OCI-LY3 (cell line): ENCODE data around the gene SLC2A4.

Experiments
- H2AFZ ChIP-seq: fragments of 200-600, 300-600 bp; shearing (Covaris generic); 2 replicates; pipeline ENCODE4 v1.6.0; 2014; ENCODE audit warnings: antibody characterized with exemption, low read depth, low read length
- H3K27ac ChIP-seq: fragments of 200-600, 300-600 bp; sonication (generic); 2 replicates; pipeline ENCODE4 v1.5.1; 2014; ENCODE audit warnings: mild to moderate bottlenecking, low read length, moderate library complexity, mixed read lengths
- H3K27me3 ChIP-seq: fragments of 200-600, 300-600 bp; sonication (generic); 2 replicates; pipeline ENCODE4 v1.6.1; 2014; ENCODE audit warnings: low read depth, low read length, mixed read lengths
- H3K36me3 ChIP-seq: fragments of 200-600, 300-600 bp; sonication (generic); replicated peaks from 2 replicates; pipeline ENCODE3; 2014; ENCODE audit warnings: low read depth, low read length, mixed read lengths
- H3K4me1 ChIP-seq: fragments of 300-600, 200-600 bp; sonication (generic); 2 replicates; pipeline ENCODE4 v1.6.1; 2014; ENCODE audit warnings: low read length, mixed read lengths
- H3K4me2 ChIP-seq: fragments of 200-600, 300-600 bp; sonication (generic); 2 replicates; pipeline ENCODE4 v1.6.1; 2014; ENCODE audit warnings: low read length, mixed read lengths
- H3K4me3 ChIP-seq: fragments of 300-600, 200-600 bp; sonication (generic); 2 replicates; pipeline ENCODE4 v1.5.1; 2014; ENCODE audit warnings: antibody characterized with exemption, mild to moderate bottlenecking, low read length, moderate library complexity
- H3K79me2 ChIP-seq: fragments of 300-600, 200-600 bp; shearing (Covaris generic); 2 replicates; pipeline ENCODE4 v1.6.1; 2014; ENCODE audit warnings: mild to moderate bottlenecking, low read length, mixed read lengths
- H3K9ac ChIP-seq: fragments of 300-600, 200-600 bp; shearing (Covaris generic); 2 replicates; pipeline ENCODE4 v1.6.0; 2014; ENCODE audit warnings: mild to moderate bottlenecking, low read length, moderate library complexity
- H3K9me3 ChIP-seq: fragments of 200-600, 300-600 bp; shearing (Covaris generic); 2 replicates; pipeline ENCODE4 v1.6.1; 2014; ENCODE audit warnings: low read length, mixed read lengths; ENCODE audit not compliant: insufficient read depth
- H4K20me1 ChIP-seq: fragments of 200-600, 300-600 bp; sonication (generic); 2 replicates; pipeline ENCODE4 v1.6.1; 2016; ENCODE audit warnings: low read length, mixed read lengths; ENCODE audit not compliant: insufficient read depth
- CTCF ChIP-seq: fragments of 200-600, 300-600 bp; sonication (generic); IDR thresholded peaks from 2 replicates; pipeline ENCODE4 v1.5.1; 2014; ENCODE audit warnings: antibody characterized with exemption, low read length, low read depth
- EZH2phosphoT487 ChIP-seq: fragments of 200-600 bp; shearing (Covaris generic); IDR thresholded peaks from 2 replicates; pipeline ENCODE4 v1.6.1; 2018; ENCODE audit warnings: antibody characterized with exemption, mixed run types, low read depth

SLC2A4 gene

GRCh38 chr17:7283471-7284216 lies 2.1 kb downstream of the SLC2A4 start:
- no peak overlapping the region for H2AFZ ChIP-seq
- no peaks in the 10 kb centered on the region for H3K79me2 ChIP-seq
- TF ChIP-seq CTCF (no peak), EZH2phosphoT487 (no peak)
- H3K27me3 ChIP-seq: no peaks in the 10 kb centered on the region
- H3K9ac ChIP-seq: no peak overlapping the region
- no peaks in the 10 kb centered on the region for H3K36me3 ChIP-seq
- H3K4me1 ChIP-seq: peaks cover 15% of the 10 kb centered on the region
- no peaks in the 10 kb centered on the region for H4K20me1 ChIP-seq
- no peak overlapping the region for H3K4me2 ChIP-seq
- no peak overlapping the region for H3K4me3 ChIP-seq
- no peaks in the 10 kb centered on the region for H3K9me3 ChIP-seq
- no peak overlapping the region for H3K27ac ChIP-seq

DNA sequence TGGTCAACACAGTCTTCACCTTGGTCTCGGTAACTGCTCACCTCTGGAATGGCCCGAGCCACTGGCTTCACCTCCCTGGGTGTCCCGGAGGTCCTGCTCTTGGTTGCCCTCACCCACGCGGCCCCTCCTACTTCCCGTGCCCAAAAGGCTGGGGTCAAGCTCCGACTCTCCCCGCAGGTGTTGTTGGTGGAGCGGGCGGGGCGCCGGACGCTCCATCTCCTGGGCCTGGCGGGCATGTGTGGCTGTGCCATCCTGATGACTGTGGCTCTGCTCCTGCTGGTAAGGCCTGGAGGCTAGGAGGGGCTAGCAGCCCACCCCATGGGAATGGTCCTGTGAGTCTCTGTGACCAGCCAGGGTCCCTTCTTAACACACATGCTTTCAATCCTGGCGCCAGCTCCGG lies 3.4 kb downstream of the SLC2A4 start:
- Histone ChIP-seq H3K4me2 (no peak overlapping the region), H3K9me3 (no peaks in the 10 kb centered on the region), H4K20me1 (no peaks in the 10 kb centered on the region), H3K79me2 (no peaks in the 10 kb centered on the region), H3K9ac (no peak overlapping the region), H3K27ac (no peak overlapping the region), H3K36me3 (no peaks in the 10 kb centered on the region), H3K4me1 (peaks cover 15% of the 10 kb centered on the region), H3K4me3 (no peak overlapping the region), H2AFZ (no peak overlapping the region), H3K27me3 (no peaks in the 10 kb centered on the region)
- TF ChIP-seq CTCF: no peak
- TF ChIP-seq EZH2phosphoT487: no peak

- TF ChIP-seq EZH2phosphoT487 (no peak), CTCF (no peak)
- Histone ChIP-seq H3K27me3 (no peaks in the 10 kb centered on the region), H3K9ac (no peak overlapping the region), H3K4me3 (no peak overlapping the region), H3K36me3 (no peaks in the 10 kb centered on the region), H3K4me2 (no peak overlapping the region), H3K4me1 (peaks cover 11% of the 10 kb centered on the region), H3K79me2 (no peaks in the 10 kb centered on the region), H2AFZ (no peak overlapping the region), H3K9me3 (no peaks in the 10 kb centered on the region), H3K27ac (no peak overlapping the region), H4K20me1 (no peaks in the 10 kb centered on the region)
These were observed 4.2 kb downstream of the SLC2A4 start for GRCh38 chr17:7285679-7286078.

DNA sequence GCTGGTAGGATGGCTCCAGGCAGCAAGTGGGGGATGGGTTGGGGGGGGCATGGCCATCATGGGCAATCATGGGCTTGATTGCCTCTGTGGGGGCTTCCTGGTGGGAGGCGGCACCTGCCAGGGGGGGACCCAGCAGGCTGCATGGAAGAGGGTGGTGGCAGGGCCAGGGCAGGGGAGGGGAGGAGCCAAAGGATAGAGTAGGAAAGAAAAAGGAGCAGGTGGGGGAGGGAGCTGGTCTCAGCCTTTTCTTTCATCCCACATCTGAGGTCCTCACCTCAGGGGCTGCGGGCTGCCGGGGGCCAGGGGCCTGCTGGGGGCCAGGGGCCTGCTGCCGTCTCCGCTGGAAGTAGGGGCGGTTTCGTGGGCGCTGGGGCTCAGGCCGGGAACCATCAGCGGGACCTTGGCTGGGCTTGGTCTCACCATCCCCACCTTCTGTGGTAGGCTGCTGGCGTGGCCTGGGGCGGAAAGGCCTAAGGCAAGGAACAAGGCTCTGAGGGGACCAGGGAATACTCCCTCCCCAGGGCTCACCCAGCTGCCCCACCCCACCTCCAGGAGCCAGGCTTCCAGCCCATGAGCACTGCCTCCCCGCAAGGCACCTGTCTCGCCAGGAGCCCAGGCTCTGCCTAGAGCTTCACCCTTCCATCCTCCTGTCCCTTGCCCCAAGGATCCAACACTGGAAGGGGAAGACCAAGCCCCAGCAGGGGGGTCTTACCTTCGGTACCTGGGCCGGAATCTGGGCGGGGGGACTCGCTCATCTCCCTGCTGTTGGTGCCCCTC lies 7.9 kb downstream of the SLC2A4 start:
- no peak overlapping the region for H3K4me3 ChIP-seq
- no peaks in the 10 kb centered on the region for H3K27me3 ChIP-seq
- no peaks in the 10 kb centered on the region for H3K4me1 ChIP-seq
- H2AFZ ChIP-seq: no peak overlapping the region
- H3K27ac ChIP-seq: no peak overlapping the region
- no peaks in the 10 kb centered on the region for H3K79me2 ChIP-seq
- H3K9ac ChIP-seq: no peak overlapping the region
- no peak for TF ChIP-seq EZH2phosphoT487
- no peak for TF ChIP-seq CTCF
- H4K20me1 ChIP-seq: no peaks in the 10 kb centered on the region
- no peak overlapping the region for H3K4me2 ChIP-seq
- H3K36me3 ChIP-seq: no peaks in the 10 kb centered on the region
- no peaks in the 10 kb centered on the region for H3K9me3 ChIP-seq
